ENCODE results near the gene C11orf58.

- TF ChIP-seq CTCF (IDR thresholded peaks at IDR 0.05; ENCODE audit: low read length) (no peak), EZH2phosphoT487 (IDR thresholded peaks at IDR 0.05; ENCODE audit: low read length) (no peak), EZH2 (optimal IDR thresholded peaks at IDR 0.05; ENCODE audit: low read depth, low read length) (no peak)
Measured at GRCh38 chr11:16749092-16749491, 10.6 kb downstream of the C11orf58 start.
